OCI-LY1 (cell line): Measurements from ENCODE around the gene CTSC.

Experiments used
- H2AFZ ChIP-seq: fragments of 200-600 bp; sonication (generic), shearing (Covaris generic); 2 replicates; pipeline ENCODE4 v1.6.0; 2014; ENCODE audit warnings: antibody characterized with exemption, mild to moderate bottlenecking, low read length
- H3F3A ChIP-seq: fragments of 200-600 bp; sonication (generic), shearing (Covaris generic); 2 replicates; pipeline ENCODE4 v1.6.0; 2014; ENCODE audit warnings: mild to moderate bottlenecking, antibody characterized with exemption, low read length, moderate library complexity; ENCODE audit not compliant: insufficient read depth
- H3K27ac ChIP-seq: fragments of 200-600 bp; sonication (generic); 2 replicates; pipeline ENCODE4 v1.5.1; 2014; ENCODE audit warnings: low read length, mixed run types, mild to moderate bottlenecking, low read depth; ENCODE audit not compliant: poor library complexity, severe bottlenecking
- H3K27me3 ChIP-seq: fragments of 200-600 bp; sonication (generic); 2 replicates; pipeline ENCODE4 v1.6.0; 2014; ENCODE audit warnings: antibody characterized with exemption, mild to moderate bottlenecking, low read length, moderate library complexity; ENCODE audit not compliant: insufficient read depth
- H3K36me3 ChIP-seq: fragments of 200-600 bp; sonication (generic); 2 replicates; pipeline ENCODE4 v1.6.1; 2014; ENCODE audit warnings: mild to moderate bottlenecking, antibody characterized with exemption, low read length, moderate library complexity, mixed read lengths; ENCODE audit not compliant: insufficient read depth
- H3K4me1 ChIP-seq: fragments of 200-600 bp; sonication (generic); 2 replicates; pipeline ENCODE4 v1.5.1; 2014; ENCODE audit warnings: mild to moderate bottlenecking, low read length, moderate library complexity; ENCODE audit not compliant: insufficient read depth, severe bottlenecking
- H3K4me2 ChIP-seq: fragments of 200-600 bp; sonication (generic), shearing (Covaris generic); 2 replicates; pipeline ENCODE4 v1.6.1; 2014; ENCODE audit warnings: low read length
- H3K4me3 ChIP-seq: fragments of 200-600 bp; sonication (generic); 2 replicates; pipeline ENCODE4 v1.5.1; 2014; ENCODE audit warnings: low read length, low read depth, mild to moderate bottlenecking, mixed read lengths; ENCODE audit not compliant: poor library complexity, severe bottlenecking
- H3K79me2 ChIP-seq: fragments of 200-600 bp; shearing (Covaris generic); 2 replicates; pipeline ENCODE4 v1.6.1; 2016; ENCODE audit warnings: mixed run types, low read length, mixed read lengths; ENCODE audit not compliant: insufficient read depth
- H3K9ac ChIP-seq: fragments of 200-600 bp; sonication (generic), shearing (Covaris generic); 2 replicates; pipeline ENCODE4 v1.6.1; 2014; ENCODE audit warnings: mild to moderate bottlenecking, low read length, mixed read lengths
- H3K9me2 ChIP-seq: fragments of 200-600 bp; sonication (generic), shearing (Covaris generic); 2 replicates; pipeline ENCODE4 v1.6.1; 2014; ENCODE audit warnings: low read depth, mild to moderate bottlenecking, low read length, mixed read lengths
- H3K9me3 ChIP-seq: fragments of 200-600 bp; shearing (Covaris generic); 2 replicates; pipeline ENCODE4 v1.6.1; 2014; ENCODE audit warnings: low read length, mixed read lengths
- H4K20me1 ChIP-seq: fragments of 200-600 bp; sonication (generic), shearing (Covaris generic); 2 replicates; pipeline ENCODE4 v1.6.0; 2016; ENCODE audit warnings: mild to moderate bottlenecking, low read length; ENCODE audit not compliant: insufficient read depth
- EZH2 ChIP-seq: fragments of 200-600 bp; sonication (generic), shearing (Covaris generic); IDR thresholded peaks from 2 replicates; pipeline ENCODE4 v1.8.0; 2017; ENCODE audit warnings: borderline replicate concordance, mixed run types, mild to moderate bottlenecking, antibody characterized with exemption, low read length, moderate library complexity, mixed read lengths
- TF ChIP-seq, protein P1 (sequence below): fragments of 200-600 bp; sonication (generic), shearing (Covaris generic); IDR thresholded peaks from 2 replicates; pipeline ENCODE4 v1.5.1; 2017; ENCODE audit warnings: mild to moderate bottlenecking, antibody characterized with exemption, low read length, moderate library complexity, mixed read lengths

Gene CTSC

DNA sequence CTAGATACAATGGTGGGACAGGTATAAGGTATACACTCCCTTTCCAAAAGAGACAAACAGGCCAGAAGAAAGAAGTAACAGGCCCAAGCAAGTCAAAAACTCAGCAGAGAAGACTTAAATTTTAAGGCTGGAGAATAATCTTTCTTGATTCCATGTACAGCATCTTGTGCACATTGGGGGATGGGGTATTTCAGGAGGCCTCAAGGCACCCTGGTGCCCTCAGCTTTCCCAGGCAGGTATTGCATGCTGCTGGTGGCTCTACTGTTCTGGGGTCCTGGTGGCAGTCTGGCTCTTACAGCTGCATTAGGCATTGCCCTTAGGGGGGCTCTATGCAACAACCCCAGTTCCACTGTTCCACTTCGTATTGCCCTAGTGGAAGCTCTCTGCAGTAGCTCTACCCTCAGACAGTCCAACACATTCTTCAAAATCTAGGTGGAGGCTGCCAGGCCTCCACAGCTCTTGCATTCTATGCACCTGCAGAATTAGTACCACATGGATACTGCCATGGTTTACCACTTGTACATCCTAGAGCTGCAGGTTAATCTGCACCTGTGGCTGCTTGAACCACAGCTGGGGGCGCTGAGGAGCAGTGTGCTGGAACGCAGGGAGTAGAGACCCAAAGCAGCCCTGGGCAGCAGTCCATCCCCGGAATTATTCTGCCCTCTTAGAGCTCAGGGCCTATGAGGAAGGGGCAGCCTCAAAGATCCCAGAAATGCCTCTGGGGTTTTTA is 4.2 kb upstream of the CTSC start:
- TF ChIP-seq EZH2: no peak
- TF ChIP-seq, protein P1, sequence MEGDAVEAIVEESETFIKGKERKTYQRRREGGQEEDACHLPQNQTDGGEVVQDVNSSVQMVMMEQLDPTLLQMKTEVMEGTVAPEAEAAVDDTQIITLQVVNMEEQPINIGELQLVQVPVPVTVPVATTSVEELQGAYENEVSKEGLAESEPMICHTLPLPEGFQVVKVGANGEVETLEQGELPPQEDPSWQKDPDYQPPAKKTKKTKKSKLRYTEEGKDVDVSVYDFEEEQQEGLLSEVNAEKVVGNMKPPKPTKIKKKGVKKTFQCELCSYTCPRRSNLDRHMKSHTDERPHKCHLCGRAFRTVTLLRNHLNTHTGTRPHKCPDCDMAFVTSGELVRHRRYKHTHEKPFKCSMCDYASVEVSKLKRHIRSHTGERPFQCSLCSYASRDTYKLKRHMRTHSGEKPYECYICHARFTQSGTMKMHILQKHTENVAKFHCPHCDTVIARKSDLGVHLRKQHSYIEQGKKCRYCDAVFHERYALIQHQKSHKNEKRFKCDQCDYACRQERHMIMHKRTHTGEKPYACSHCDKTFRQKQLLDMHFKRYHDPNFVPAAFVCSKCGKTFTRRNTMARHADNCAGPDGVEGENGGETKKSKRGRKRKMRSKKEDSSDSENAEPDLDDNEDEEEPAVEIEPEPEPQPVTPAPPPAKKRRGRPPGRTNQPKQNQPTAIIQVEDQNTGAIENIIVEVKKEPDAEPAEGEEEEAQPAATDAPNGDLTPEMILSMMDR: peak; percentile 46; the same call in 1 of the 2 replicates
- no peak overlapping the region for H3K9ac ChIP-seq
- H3K27me3 ChIP-seq: no peaks in the 10 kb centered on the region
- H3K36me3 ChIP-seq: no peaks in the 10 kb centered on the region
- H3K4me1 ChIP-seq: peaks cover 11% of the 10 kb centered on the region
- H4K20me1 ChIP-seq: no peaks in the 10 kb centered on the region
- H3K4me3 ChIP-seq: no peak overlapping the region
- H3K27ac ChIP-seq: no peak overlapping the region
- peaks cover 8% of the 10 kb centered on the region for H3K79me2 ChIP-seq
- no peak overlapping the region for H2AFZ ChIP-seq
- H3F3A ChIP-seq: no peaks in the 10 kb centered on the region
- H3K9me2 ChIP-seq: no peaks in the 10 kb centered on the region
- H3K9me3 ChIP-seq: no peaks in the 10 kb centered on the region
- H3K4me2 ChIP-seq: no peak overlapping the region

- Histone ChIP-seq H2AFZ (no peak overlapping the region), H3K9me3 (no peaks in the 10 kb centered on the region), H3K36me3 (peaks cover 5% of the 10 kb centered on the region), H4K20me1 (no peaks in the 10 kb centered on the region), H3K4me2 (no peak overlapping the region), H3K4me3 (no peak overlapping the region), H3K4me1 (peaks cover 23% of the 10 kb centered on the region), H3K27ac (no peak overlapping the region), H3K9me2 (no peaks in the 10 kb centered on the region), H3K27me3 (no peaks in the 10 kb centered on the region), H3F3A (no peaks in the 10 kb centered on the region), H3K9ac (no peak overlapping the region), H3K79me2 (peaks cover 19% of the 10 kb centered on the region)
- no peak for TF ChIP-seq EZH2
- TF ChIP-seq, protein P1: no peak
Measured at GRCh38 chr11:88340366-88340935, 2.9 kb upstream of the CTSC start.

DNA sequence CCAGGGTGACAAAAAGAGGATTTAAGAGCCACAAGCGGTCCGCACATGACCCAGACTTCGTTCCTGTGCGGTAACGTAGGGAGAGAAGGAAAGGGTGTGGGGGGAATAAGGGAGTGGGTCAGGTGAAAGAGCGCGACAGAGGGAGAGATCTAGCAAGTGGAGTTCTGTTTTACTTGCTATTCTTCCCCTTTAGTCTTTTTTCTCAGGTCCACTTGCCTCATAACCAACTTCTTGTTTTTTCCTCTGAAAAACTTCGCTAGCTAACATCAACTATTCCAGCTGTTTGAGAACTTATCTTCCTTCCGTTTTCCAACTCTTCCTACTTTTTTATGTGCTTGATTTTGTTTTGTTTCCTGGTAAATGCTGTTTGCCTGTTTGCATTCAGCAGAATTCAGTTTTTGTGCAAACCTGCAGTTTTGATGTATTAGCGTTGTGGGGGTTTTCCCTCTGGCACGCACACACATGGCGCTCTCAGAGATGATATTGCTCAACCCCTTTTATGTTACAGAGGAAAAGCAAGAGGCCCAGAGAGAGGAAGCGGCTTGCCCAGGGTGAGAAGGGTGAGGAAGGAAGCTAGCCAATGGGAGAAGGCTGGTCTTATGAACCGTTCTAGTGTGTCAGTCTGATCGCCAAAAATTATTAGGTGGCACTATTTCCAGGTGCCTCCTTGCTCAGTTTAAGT is 592 bp upstream of the CTSC start:
- no peaks in the 10 kb centered on the region for H4K20me1 ChIP-seq
- peak overlapping the region; percentile 3; the same call in 1 of the 2 replicates for H2AFZ ChIP-seq
- peaks cover 28% of the 10 kb centered on the region for H3K36me3 ChIP-seq
- no peaks in the 10 kb centered on the region for H3F3A ChIP-seq
- peak overlapping the region; percentile 99 for H3K9ac ChIP-seq
- H3K27me3 ChIP-seq: no peaks in the 10 kb centered on the region
- no peaks in the 10 kb centered on the region for H3K9me2 ChIP-seq
- H3K4me3 ChIP-seq: peak overlapping the region; percentile 100
- H3K9me3 ChIP-seq: no peaks in the 10 kb centered on the region
- peak overlapping the region; percentile 71 for H3K4me2 ChIP-seq
- H3K4me1 ChIP-seq: peaks cover 41% of the 10 kb centered on the region
- H3K79me2 ChIP-seq: peaks cover 35% of the 10 kb centered on the region
- TF ChIP-seq, protein P1: no peak
- TF ChIP-seq EZH2: no peak
- H3K27ac ChIP-seq: peak overlapping the region; percentile 82
